Astrocyte (in vitro differentiated cells and primary cell): ENCODE data around the gene MACROH2A1. TPM values are rescaled to one million over a fixed set of nuclear protein-coding genes. Genes with fewer than 3 reads are reported as not detected.

Experiments
- DNase-seq: peaks from one replicate; pipeline ENCODE4 v3.0.0-alpha.2; 2010; ENCODE audit warnings: low read depth
- FAIRE-seq: peaks from 2 replicates; lab custom pipeline; 2011; peaks lifted over from hg19 to GRCh38; lab: Jason Lieb, UNC
- H2AFZ ChIP-seq: 2 replicates; pipeline ENCODE4 v1.6.0; 2012; ENCODE audit warnings: low read depth, low read length, inconsistent platforms
- H3K27ac ChIP-seq: 2 replicates; pipeline ENCODE4 v1.5.1; 2011; ENCODE audit warnings: low read depth, low read length, inconsistent platforms
- H3K27me3 ChIP-seq: 2 replicates; pipeline ENCODE4 v1.6.0; 2011; ENCODE audit warnings: low read length, inconsistent platforms; ENCODE audit not compliant: insufficient read depth
- H3K36me3 ChIP-seq: 2 replicates; pipeline ENCODE4 v1.5.1; 2011; ENCODE audit warnings: low read length, inconsistent platforms; ENCODE audit not compliant: insufficient read depth
- H3K4me1 ChIP-seq: 2 replicates; pipeline ENCODE4 v1.5.1; 2011; ENCODE audit warnings: low read length, inconsistent platforms; ENCODE audit not compliant: insufficient read depth
- H3K4me2 ChIP-seq: 2 replicates; pipeline ENCODE4 v1.6.0; 2012; ENCODE audit warnings: low read length, inconsistent platforms
- H3K4me3 ChIP-seq: 2 replicates; pipeline ENCODE4 v1.5.1; 2011; ENCODE audit warnings: low read depth, mild to moderate bottlenecking, low read length, inconsistent platforms; ENCODE audit not compliant: insufficient read depth
- H3K79me2 ChIP-seq: 2 replicates; pipeline ENCODE4 v1.6.0; 2012; ENCODE audit warnings: mild to moderate bottlenecking, low read length, inconsistent platforms; ENCODE audit not compliant: insufficient read depth
- H3K9ac ChIP-seq: 2 replicates; pipeline ENCODE4 v1.6.0; 2012; ENCODE audit warnings: mild to moderate bottlenecking, low read length, inconsistent platforms
- H3K9me3 ChIP-seq: 2 replicates; pipeline ENCODE4 v1.5.1; 2012; ENCODE audit warnings: low read depth, mild to moderate bottlenecking, low read length, inconsistent platforms; ENCODE audit not compliant: insufficient read depth
- H4K20me1 ChIP-seq: 2 replicates; pipeline ENCODE4 v1.6.0; 2012; ENCODE audit warnings: low read length, inconsistent platforms; ENCODE audit not compliant: insufficient read depth
- H3K27ac Mint-ChIP-seq: one replicate; pipeline ENCODE4 v1.8.0; 2021; ENCODE audit warnings: mild to moderate bottlenecking, mixed read lengths; ENCODE audit not compliant: unreplicated experiment
- H3K27me3 Mint-ChIP-seq: one replicate; pipeline ENCODE4 v1.8.0; 2021; ENCODE audit warnings: low read depth, mixed read lengths; ENCODE audit not compliant: unreplicated experiment
- H3K36me3 Mint-ChIP-seq: one replicate; pipeline ENCODE4 v1.8.0; 2021; ENCODE audit warnings: low read depth, mixed read lengths; ENCODE audit not compliant: unreplicated experiment
- H3K4me1 Mint-ChIP-seq: one replicate; pipeline ENCODE4 v1.8.0; 2021; ENCODE audit warnings: low read depth, mixed read lengths; ENCODE audit not compliant: unreplicated experiment
- H3K4me3 Mint-ChIP-seq: one replicate; pipeline ENCODE4 v1.8.0; 2021; ENCODE audit warnings: mild to moderate bottlenecking, moderate library complexity, mixed read lengths; ENCODE audit not compliant: unreplicated experiment
- H3K9me3 Mint-ChIP-seq: one replicate; pipeline ENCODE4 v1.8.0; 2021; ENCODE audit warnings: mild to moderate bottlenecking, mixed read lengths; ENCODE audit not compliant: unreplicated experiment
- EZH2 ChIP-seq: IDR thresholded peaks from 2 replicates; pipeline ENCODE4 v1.6.1; 2012; ENCODE audit warnings: mild to moderate bottlenecking, low read length, inconsistent platforms; ENCODE audit not compliant: insufficient read depth
- total RNA-seq: library from RNA; stranded (reverse); gene quantifications from 2 replicates; pipeline ENCODE4 v1.2.1, GENCODE V29; 2021
- TF ChIP-seq, protein P1 (sequence below): IDR thresholded peaks from 2 replicates; pipeline ENCODE4 v1.5.1; 2011; ENCODE audit warnings: low read depth, mild to moderate bottlenecking, inconsistent platforms, low read length, moderate library complexity; ENCODE audit not compliant: insufficient read depth

Gene MACROH2A1
- total RNA-seq, 1 donor from 2014 or later = 143 TPM

DNA sequence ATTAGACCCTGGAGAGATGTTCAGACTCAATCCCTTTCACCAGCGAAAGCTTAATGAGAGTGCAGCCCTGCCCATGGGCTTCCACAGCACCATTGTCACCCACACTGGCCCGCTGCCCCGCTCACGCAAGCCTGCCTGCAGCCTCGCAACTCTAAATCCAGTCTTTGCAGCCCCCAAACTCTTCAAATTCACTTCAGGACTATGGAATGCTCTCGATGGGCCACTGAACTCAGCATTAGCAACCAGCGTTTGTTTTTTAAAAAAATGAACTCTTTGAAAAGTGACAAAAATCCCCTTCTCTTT lies 31.1 kb upstream of the MACROH2A1 start:
- no peaks in the 10 kb centered on the region for H3K79me2 ChIP-seq
- H3K4me2 ChIP-seq = no peak overlapping the region
- Mint-ChIP-seq H3K4me1 (peaks cover 10% of the 10 kb centered on the region), H3K4me3 (no peak overlapping the region), H3K27ac (no peak overlapping the region), H3K36me3 (peaks cover 2% of the 10 kb centered on the region), H3K27me3 (peaks cover 4% of the 10 kb centered on the region), H3K9me3 (peaks cover 3% of the 10 kb centered on the region)
- H3K27ac ChIP-seq = no peak overlapping the region
- no peaks in the 10 kb centered on the region for H3K36me3 ChIP-seq
- H3K9me3 ChIP-seq = peaks cover 12% of the 10 kb centered on the region
- peaks cover 14% of the 10 kb centered on the region for H3K4me1 ChIP-seq
- no peak overlapping the region for H3K4me3 ChIP-seq
- H3K9ac ChIP-seq = no peak overlapping the region
- no peak overlapping the region for H2AFZ ChIP-seq
- H4K20me1 ChIP-seq = no peaks in the 10 kb centered on the region
- TF ChIP-seq, protein P1, sequence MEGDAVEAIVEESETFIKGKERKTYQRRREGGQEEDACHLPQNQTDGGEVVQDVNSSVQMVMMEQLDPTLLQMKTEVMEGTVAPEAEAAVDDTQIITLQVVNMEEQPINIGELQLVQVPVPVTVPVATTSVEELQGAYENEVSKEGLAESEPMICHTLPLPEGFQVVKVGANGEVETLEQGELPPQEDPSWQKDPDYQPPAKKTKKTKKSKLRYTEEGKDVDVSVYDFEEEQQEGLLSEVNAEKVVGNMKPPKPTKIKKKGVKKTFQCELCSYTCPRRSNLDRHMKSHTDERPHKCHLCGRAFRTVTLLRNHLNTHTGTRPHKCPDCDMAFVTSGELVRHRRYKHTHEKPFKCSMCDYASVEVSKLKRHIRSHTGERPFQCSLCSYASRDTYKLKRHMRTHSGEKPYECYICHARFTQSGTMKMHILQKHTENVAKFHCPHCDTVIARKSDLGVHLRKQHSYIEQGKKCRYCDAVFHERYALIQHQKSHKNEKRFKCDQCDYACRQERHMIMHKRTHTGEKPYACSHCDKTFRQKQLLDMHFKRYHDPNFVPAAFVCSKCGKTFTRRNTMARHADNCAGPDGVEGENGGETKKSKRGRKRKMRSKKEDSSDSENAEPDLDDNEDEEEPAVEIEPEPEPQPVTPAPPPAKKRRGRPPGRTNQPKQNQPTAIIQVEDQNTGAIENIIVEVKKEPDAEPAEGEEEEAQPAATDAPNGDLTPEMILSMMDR = no peak
- H3K27me3 ChIP-seq = no peaks in the 10 kb centered on the region
- DNase-seq (no peak), FAIRE-seq (no peak)

DNA sequence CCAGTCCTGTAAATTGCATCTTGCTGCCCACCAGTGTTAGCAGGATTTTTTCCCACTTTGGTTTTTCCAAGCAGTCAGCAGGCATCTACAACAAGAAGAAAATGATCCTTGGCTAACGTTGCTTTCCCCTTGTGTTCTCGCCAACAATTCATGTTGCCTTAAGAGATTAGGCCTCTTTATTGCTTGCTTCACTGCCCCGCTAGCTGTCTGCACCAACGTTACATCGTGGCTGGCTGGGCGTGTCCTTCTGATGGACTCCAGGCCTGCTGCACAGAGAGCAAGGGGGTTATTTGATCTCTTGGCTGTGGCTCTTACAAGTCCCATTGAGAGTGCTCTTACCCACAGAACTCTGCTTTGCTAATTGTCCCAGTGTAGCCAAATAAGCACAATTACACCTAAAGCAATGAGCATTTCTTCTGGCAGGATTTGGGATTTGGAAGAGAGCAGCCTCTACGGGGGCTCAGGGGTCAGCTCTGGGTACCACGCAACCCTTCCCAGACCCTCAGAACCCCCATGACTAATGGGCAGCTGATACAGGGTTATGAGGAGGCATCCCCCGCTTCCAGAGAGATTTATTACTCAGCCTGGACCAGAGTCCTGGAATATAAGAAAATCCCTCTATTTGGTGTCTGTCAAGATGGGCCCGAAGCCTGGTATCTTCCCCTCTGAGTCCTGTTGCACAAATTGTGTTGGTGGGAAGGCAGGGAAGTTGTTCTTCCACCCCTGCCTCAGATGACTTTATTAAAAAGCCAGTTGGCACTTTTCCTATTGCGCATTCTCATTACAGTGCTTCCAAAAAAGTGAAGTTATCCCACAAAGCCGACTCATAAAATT lies 30.5 kb upstream of the MACROH2A1 start:
- Histone ChIP-seq H2AFZ (no peak overlapping the region), H3K4me2 (no peak overlapping the region)
- peaks cover 7% of the 10 kb centered on the region for H3K4me1 Mint-ChIP-seq

DNA sequence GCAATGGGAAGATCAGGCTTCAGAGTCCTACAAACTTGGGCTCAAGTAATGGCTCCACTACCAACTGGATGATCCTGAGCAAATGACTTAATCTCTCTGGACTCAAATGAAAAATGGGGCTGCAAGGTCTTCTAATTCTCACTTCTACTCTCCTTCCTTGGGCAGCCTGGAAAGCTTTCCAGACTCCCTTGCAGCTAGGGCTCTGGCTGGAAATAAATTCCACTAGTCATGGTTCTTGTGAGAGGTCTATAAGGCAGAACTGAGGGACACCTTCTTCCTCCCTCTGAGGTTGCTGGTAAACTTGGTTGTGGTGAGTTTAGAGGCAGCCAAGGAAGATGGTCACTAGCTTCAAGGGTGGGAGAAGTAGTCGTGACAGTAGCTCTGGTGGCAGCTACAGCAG lies 29.6 kb upstream of the MACROH2A1 start:
- Histone ChIP-seq H3K27ac (no peak overlapping the region), H3K27me3 (no peaks in the 10 kb centered on the region), H3K4me3 (no peak overlapping the region), H2AFZ (no peak overlapping the region), H3K9ac (no peak overlapping the region), H3K4me2 (no peak overlapping the region), H3K4me1 (peaks cover 2% of the 10 kb centered on the region), H3K9me3 (peaks cover 12% of the 10 kb centered on the region), H3K36me3 (no peaks in the 10 kb centered on the region), H4K20me1 (no peaks in the 10 kb centered on the region), H3K79me2 (no peaks in the 10 kb centered on the region)
- Mint-ChIP-seq H3K27ac (no peak overlapping the region), H3K36me3 (peaks cover 2% of the 10 kb centered on the region), H3K9me3 (peaks cover 3% of the 10 kb centered on the region), H3K27me3 (no peaks in the 10 kb centered on the region), H3K4me1 (peaks cover 5% of the 10 kb centered on the region), H3K4me3 (no peak overlapping the region)
- FAIRE-seq (no peak), DNase-seq (no peak)
- TF ChIP-seq, protein P1 = no peak

More for the DNA sequence above, 30.5 kb upstream of the MACROH2A1 start:
- H3K27me3 Mint-ChIP-seq = peaks cover 4% of the 10 kb centered on the region
- peak; percentile 33 for DNase-seq
- peaks cover 12% of the 10 kb centered on the region for H3K9me3 ChIP-seq
- no peak for FAIRE-seq
- H4K20me1 ChIP-seq = no peaks in the 10 kb centered on the region
- H3K36me3 ChIP-seq = no peaks in the 10 kb centered on the region
- H3K4me3 Mint-ChIP-seq = no peak overlapping the region
- H3K9me3 Mint-ChIP-seq = peaks cover 3% of the 10 kb centered on the region
- no peak overlapping the region for H3K27ac Mint-ChIP-seq
- H3K27me3 ChIP-seq = no peaks in the 10 kb centered on the region
- TF ChIP-seq, protein P1 = no peak
- TF ChIP-seq EZH2 = no peak
- H3K79me2 ChIP-seq = no peaks in the 10 kb centered on the region
- H3K36me3 Mint-ChIP-seq = peaks cover 2% of the 10 kb centered on the region
- no peak overlapping the region for H3K4me3 ChIP-seq
- peaks cover 11% of the 10 kb centered on the region for H3K4me1 ChIP-seq
- no peak overlapping the region for H3K9ac ChIP-seq
- no peak overlapping the region for H3K27ac ChIP-seq
